PC-9 (cell line): Measurements from ENCODE around the gene OIT3. TPM values are rescaled to one million over a fixed set of nuclear protein-coding genes. Genes with fewer than 3 reads are reported as not detected.

Source experiments
- BruUV-seq: library from RNA; stranded (reverse); fragments of 400-500 nt; replicated peaks from 2 replicates; lab custom pipeline; 2021; lab: Mats Ljungman, UMichigan
- CTCF ChIA-PET: fragments of 300-600 bp; sonication (Branson Sonifier 250); formaldehyde crosslinking; loops from one replicate; lab custom pipeline; 2022; ENCODE audit warnings: antibody characterized with exemption; lab: Charles Lee
- POLR2A ChIA-PET: fragments of 300-600 bp; sonication (Branson Sonifier 250); formaldehyde crosslinking; loops from one replicate; lab custom pipeline; 2022; ENCODE audit warnings: antibody characterized with exemption; ENCODE audit not compliant: unreplicated experiment; lab: Charles Lee
- DNase-seq, 2 experiments: peaks; one replicate each; pipeline versions ENCODE4 v3.0.0 to v3.0.0-alpha.2; 2015 to 2022; ENCODE audit warnings: mixed read lengths in 1 of 2
- H2AFZ ChIP-seq: fragments of 200-600 bp; sonication (generic); 2 replicates; pipeline ENCODE4 v1.8.1; 2017; ENCODE audit warnings: antibody characterized with exemption
- H3F3A ChIP-seq: fragments of 200-600 bp; sonication (generic); 2 replicates; pipeline ENCODE4 v1.8.1; 2017; ENCODE audit warnings: antibody characterized with exemption, mild to moderate bottlenecking, low read depth; ENCODE audit not compliant: insufficient read depth
- H3K27ac ChIP-seq: fragments of 200-600 bp; sonication (generic); 2 replicates; pipeline ENCODE4 v1.6.1; 2016; ENCODE audit warnings: mixed run types
- H3K27me3 ChIP-seq: fragments of 200-600 bp; sonication (generic); 2 replicates; pipeline ENCODE4 v1.6.1; 2016; ENCODE audit warnings: low read depth, mixed run types; ENCODE audit not compliant: insufficient read depth
- H3K36me3 ChIP-seq: fragments of 200-600 bp; sonication (generic); 2 replicates; pipeline ENCODE4 v1.6.1; 2016; ENCODE audit warnings: low read depth, mixed run types
- H3K4me1 ChIP-seq: fragments of 200-600 bp; sonication (generic); replicated peaks from 2 replicates; pipeline ENCODE4 v1.6.1; 2016; ENCODE audit warnings: mixed run types; ENCODE audit not compliant: insufficient read depth
- H3K4me2 ChIP-seq: fragments of 200-600 bp; sonication (generic); 2 replicates; pipeline ENCODE4 v1.6.1; 2017; ENCODE audit warnings: mixed run types
- H3K4me3 ChIP-seq: fragments of 200-600 bp; sonication (generic); 2 replicates; pipeline ENCODE4 v1.6.1; 2016; ENCODE audit warnings: mixed run types
- H3K79me2 ChIP-seq: fragments of 200-600 bp; sonication (generic); 2 replicates; pipeline ENCODE4 v1.6.1; 2017; ENCODE audit warnings: low read depth, mixed run types
- H3K9me2 ChIP-seq: fragments of 200-600 bp; sonication (generic); 2 replicates; pipeline ENCODE4 v1.8.1; 2017; ENCODE audit warnings: mild to moderate bottlenecking; ENCODE audit not compliant: insufficient read depth
- H3K9me3 ChIP-seq: fragments of 200-600 bp; sonication (generic); 2 replicates; pipeline ENCODE4 v1.8.1; 2016; ENCODE audit warnings: low read depth; ENCODE audit not compliant: insufficient read depth
- H4K20me1 ChIP-seq: fragments of 200-600 bp; sonication (generic); 2 replicates; pipeline ENCODE4 v1.8.1; 2017; ENCODE audit not compliant: insufficient read depth
- EZH2 ChIP-seq: fragments of 200-600 bp; sonication (generic); IDR thresholded peaks from 2 replicates; pipeline ENCODE4 v1.8.0; 2017; ENCODE audit warnings: antibody characterized with exemption, low read depth
- intact Hi-C: fragments of 100-400 bp; cut with micrococcal nuclease; formaldehyde crosslinking; loops from one replicate; pipeline ENCODE4 v1.10.0; 2022; ENCODE audit not compliant: unreplicated experiment
- total RNA-seq: library from RNA; stranded (reverse); gene quantifications from 2 replicates; pipeline ENCODE4 v1.2.3, GENCODE V29; 2021
- TF ChIP-seq, protein P1 (sequence below): fragments of 200-600 bp; sonication (generic); conservative IDR thresholded peaks from 2 replicates; pipeline ENCODE4 v1.6.1; 2017; ENCODE audit warnings: mixed run types, antibody characterized with exemption, mild to moderate bottlenecking, moderate library complexity

OIT3 gene
- total RNA-seq, 1 experiment from 2014 or later, result 0.28 TPM

DNA sequence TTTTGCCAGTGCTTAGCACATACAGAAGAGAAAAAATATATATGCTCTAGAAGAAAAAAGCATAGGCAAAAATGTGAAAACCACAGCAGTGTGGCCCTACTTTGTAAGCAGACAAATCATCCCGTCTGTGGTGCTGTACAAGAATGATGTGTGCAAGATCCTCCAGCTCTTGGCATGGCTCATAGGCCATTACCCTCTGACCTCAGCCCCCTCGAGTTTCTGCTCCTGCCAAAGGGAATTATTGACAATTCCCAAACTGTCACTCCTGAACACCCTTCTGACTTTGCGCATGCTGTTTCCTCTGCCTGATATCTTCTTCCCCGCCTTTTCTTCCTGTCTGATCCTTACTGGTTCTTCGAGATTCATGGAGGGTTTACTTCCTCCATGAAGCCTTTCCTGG is 33.9 kb downstream of the OIT3 start:
- H3K4me3 ChIP-seq, result no peak overlapping the region
- intact Hi-C loops, result no loop called here
- ChIA-PET CTCF (no interaction called here), POLR2A (no interaction called here)
- no peak overlapping the region for H3K4me2 ChIP-seq
- no peak for TF ChIP-seq EZH2
- TF ChIP-seq, protein P1, sequence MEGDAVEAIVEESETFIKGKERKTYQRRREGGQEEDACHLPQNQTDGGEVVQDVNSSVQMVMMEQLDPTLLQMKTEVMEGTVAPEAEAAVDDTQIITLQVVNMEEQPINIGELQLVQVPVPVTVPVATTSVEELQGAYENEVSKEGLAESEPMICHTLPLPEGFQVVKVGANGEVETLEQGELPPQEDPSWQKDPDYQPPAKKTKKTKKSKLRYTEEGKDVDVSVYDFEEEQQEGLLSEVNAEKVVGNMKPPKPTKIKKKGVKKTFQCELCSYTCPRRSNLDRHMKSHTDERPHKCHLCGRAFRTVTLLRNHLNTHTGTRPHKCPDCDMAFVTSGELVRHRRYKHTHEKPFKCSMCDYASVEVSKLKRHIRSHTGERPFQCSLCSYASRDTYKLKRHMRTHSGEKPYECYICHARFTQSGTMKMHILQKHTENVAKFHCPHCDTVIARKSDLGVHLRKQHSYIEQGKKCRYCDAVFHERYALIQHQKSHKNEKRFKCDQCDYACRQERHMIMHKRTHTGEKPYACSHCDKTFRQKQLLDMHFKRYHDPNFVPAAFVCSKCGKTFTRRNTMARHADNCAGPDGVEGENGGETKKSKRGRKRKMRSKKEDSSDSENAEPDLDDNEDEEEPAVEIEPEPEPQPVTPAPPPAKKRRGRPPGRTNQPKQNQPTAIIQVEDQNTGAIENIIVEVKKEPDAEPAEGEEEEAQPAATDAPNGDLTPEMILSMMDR, result no peak
- H3F3A ChIP-seq, result no peaks in the 10 kb centered on the region
- no peak overlapping the region for H2AFZ ChIP-seq
- H3K27me3 ChIP-seq, result no peaks in the 10 kb centered on the region
- H3K36me3 ChIP-seq, result no peaks in the 10 kb centered on the region
- no TSS peak for BruUV-seq
- H3K9me3 ChIP-seq, result no peaks in the 10 kb centered on the region
- no peak for DNase-seq
- H3K4me1 ChIP-seq, result no peaks in the 10 kb centered on the region
- no peak overlapping the region for H3K27ac ChIP-seq
- H3K79me2 ChIP-seq, result no peaks in the 10 kb centered on the region
- H3K9me2 ChIP-seq, result no peaks in the 10 kb centered on the region
- no peaks in the 10 kb centered on the region for H4K20me1 ChIP-seq

DNA sequence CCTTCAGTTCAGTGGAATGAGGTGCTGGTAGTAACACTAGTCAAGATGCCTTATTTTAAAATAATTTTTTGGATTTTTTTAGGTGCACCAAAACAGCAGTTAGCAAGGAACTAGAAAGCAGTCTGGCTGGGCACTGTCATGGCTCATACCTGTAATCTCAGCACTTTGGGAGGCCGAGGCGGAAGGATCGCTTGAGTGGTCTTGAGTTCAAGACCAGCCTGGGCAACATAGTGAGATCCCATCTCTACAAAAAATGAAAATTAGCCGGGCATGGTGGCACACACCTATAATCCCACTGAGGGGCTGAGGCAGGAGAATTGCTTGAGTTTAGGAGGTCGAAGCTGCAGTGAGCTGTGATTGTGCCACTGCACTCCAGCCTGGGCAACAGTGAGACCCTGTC is 35.3 kb downstream of the OIT3 start:
- intact Hi-C loops, result no loop called here
- Histone ChIP-seq H3K36me3 (no peaks in the 10 kb centered on the region), H3K27me3 (no peaks in the 10 kb centered on the region), H3K4me2 (no peak overlapping the region), H3K79me2 (no peaks in the 10 kb centered on the region), H3K9me3 (no peaks in the 10 kb centered on the region), H4K20me1 (no peaks in the 10 kb centered on the region), H3K27ac (no peak overlapping the region), H3K4me3 (no peak overlapping the region), H3F3A (no peaks in the 10 kb centered on the region), H3K4me1 (no peaks in the 10 kb centered on the region), H3K9me2 (no peaks in the 10 kb centered on the region), H2AFZ (no peak overlapping the region)
- no TSS peak for BruUV-seq
- DNase-seq, result no peak
- TF ChIP-seq, protein P1, result no peak
- TF ChIP-seq EZH2, result no peak
- POLR2A ChIA-PET, result no interaction called here
- CTCF ChIA-PET, result no interaction called here

DNA sequence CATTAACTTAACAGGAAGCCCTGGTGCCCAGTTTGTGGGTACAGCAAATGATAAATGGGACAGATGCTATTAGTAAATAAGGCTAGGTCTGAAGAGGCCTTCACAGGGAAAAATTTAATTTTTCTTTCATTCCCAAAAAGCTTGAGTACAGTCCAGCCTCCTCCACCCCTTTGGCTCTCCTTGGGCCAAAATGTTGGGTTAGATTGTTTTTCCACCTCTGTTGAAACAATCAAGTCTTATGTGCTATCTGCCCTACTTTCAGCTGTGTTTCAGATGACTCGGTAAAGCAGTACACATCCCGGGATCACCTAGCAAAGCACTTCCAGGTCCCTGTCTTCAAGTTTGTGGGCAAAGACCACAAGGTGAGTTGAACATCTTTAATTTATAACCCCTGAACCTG is 36.7 kb downstream of the OIT3 start:
- Histone ChIP-seq H3K9me3 (no peaks in the 10 kb centered on the region), H3K4me3 (no peak overlapping the region), H3K27ac (no peak overlapping the region), H2AFZ (no peak overlapping the region), H3K4me2 (no peak overlapping the region), H3K79me2 (no peaks in the 10 kb centered on the region), H3F3A (no peaks in the 10 kb centered on the region), H4K20me1 (no peaks in the 10 kb centered on the region), H3K9me2 (no peaks in the 10 kb centered on the region), H3K4me1 (no peaks in the 10 kb centered on the region), H3K36me3 (no peaks in the 10 kb centered on the region), H3K27me3 (no peaks in the 10 kb centered on the region)
- CTCF ChIA-PET, result no interaction called here
- no TSS peak for BruUV-seq
- POLR2A ChIA-PET, result no interaction called here
- no peak for DNase-seq
- TF ChIP-seq, protein P1, result no peak
- TF ChIP-seq EZH2, result no peak
- intact Hi-C loops, result loop anchor here (5.0 kb wide), 1 partner anchor 1003 kb away; no protein-coding TSS in a partner anchor
